ENCODE data around the gene POLRMT.

The POLRMT gene

DNA sequence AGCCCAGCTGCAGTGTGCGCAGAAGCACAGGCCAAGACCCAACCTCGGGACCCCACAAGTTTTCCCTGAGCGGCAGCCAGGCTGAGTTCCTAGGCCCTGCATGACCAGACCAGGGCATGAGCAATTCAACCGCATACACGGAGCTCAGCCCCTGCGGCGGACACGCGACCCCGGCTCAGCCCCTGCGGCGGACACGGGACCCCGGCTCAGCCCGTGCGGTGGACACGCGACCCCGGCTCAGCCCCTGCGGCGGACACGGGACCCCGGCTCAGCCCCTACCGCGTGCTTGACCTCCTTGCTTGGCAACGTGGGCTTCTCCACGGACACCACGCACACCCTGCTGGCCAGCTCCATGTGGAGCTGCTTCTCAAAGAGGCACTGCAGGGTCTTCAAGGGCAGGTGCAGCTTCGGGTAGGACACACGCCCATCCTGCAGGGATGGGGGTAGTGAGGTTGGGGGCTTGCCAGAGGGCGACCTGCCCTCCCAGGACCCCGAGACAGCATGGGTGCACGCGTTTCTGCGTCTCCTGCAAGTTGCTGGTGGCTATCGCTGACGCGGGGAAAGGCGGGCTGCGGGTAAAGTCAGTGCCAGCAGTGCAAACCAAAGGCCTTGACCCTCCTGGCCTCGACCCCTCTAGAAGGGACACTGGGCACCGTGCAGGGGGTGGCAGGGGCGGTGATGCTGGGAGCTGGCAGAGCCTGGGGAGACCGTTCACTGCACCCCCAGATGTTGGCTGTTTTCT is 10.0 kb downstream of the POLRMT start (continued):
- TF ChIP-seq ZNF549 (tag by site-specific recombination; IDR thresholded peaks at IDR 0.05) (no peak), ZNF48 (tag by site-specific recombination; IDR thresholded peaks at IDR 0.05) (no peak)

DNA sequence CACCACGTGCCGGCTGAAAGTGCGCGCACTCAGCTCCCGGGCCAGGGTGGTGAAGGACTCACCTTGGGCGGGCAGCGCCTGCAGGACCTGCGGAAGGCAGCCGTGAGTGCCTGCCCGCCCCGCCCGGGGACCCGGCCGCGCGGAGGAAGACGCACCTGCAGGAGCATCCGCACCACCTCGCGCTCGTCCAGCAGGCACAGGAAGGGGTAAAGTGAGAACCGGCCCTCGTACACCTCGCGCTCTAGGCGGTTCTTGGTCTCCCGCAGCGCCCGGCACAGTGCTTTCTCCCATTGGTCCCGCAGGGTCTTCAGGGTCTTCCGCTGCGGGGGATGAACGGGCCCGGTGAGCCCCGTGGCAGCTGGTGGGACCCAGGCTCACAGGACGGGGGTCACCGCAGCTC is 10.7 kb downstream of the POLRMT start:
- ChIA-PET POLR2A (interaction anchor here (1.3 kb wide), 1 partner anchor 10 kb away, joined by 6 read pairs; no protein-coding TSS in a partner anchor), CTCF (no interaction called here)
- Histone ChIP-seq H3K4me1 (ENCODE audit: control insufficient read depth, insufficient read depth, low read length) (no peaks in the 10 kb centered on the region), H3K27ac (ENCODE audit: extremely low read depth, low read depth, low read length) (no peak overlapping the region), H3K4me3 (ENCODE audit: low read depth, low read length) (no peak overlapping the region), H3K9me3 (ENCODE audit: control insufficient read depth, insufficient read depth, low read depth, low read length) (no peaks in the 10 kb centered on the region), H3K36me3 (ENCODE audit: control insufficient read depth in 2 of 2, insufficient read depth in 1 of 2, low read length in 2 of 2) (peaks cover 5 to 77% of the 10 kb centered on the region in 2 experiments; a peak in 2 of 3 replicates)
- TF ChIP-seq, protein P1, sequence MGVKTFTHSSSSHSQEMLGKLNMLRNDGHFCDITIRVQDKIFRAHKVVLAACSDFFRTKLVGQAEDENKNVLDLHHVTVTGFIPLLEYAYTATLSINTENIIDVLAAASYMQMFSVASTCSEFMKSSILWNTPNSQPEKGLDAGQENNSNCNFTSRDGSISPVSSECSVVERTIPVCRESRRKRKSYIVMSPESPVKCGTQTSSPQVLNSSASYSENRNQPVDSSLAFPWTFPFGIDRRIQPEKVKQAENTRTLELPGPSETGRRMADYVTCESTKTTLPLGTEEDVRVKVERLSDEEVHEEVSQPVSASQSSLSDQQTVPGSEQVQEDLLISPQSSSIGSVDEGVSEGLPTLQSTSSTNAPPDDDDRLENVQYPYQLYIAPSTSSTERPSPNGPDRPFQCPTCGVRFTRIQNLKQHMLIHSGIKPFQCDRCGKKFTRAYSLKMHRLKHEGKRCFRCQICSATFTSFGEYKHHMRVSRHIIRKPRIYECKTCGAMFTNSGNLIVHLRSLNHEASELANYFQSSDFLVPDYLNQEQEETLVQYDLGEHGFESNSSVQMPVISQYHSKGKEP (tag by site-specific recombination; IDR thresholded peaks at IDR 0.05) = no peak
- TF ChIP-seq ZNF10 (tag by site-specific recombination; IDR thresholded peaks at IDR 0.05) (no peak), ZSCAN30 (tag by site-specific recombination; IDR thresholded peaks at IDR 0.05) (no peak), ZNF174 (tag by site-specific recombination; IDR thresholded peaks at IDR 0.05) (no peak), ZNF664 (tag by site-specific recombination; IDR thresholded peaks at IDR 0.05) (no peak), ZNF830 (tag by site-specific recombination; IDR thresholded peaks at IDR 0.05; ENCODE audit: low read depth) (no peak), BCL11A (tag by site-specific recombination; IDR thresholded peaks at IDR 0.05; ENCODE audit: low read depth) (no peak), ZNF785 (tag by site-specific recombination; IDR thresholded peaks at IDR 0.05) (no peak), GLI4 (tag by site-specific recombination; IDR thresholded peaks at IDR 0.05) (no peak), ZNF585B (tag by site-specific recombination; IDR thresholded peaks at IDR 0.05) (no peak)
- TF ChIP-seq, protein P2, sequence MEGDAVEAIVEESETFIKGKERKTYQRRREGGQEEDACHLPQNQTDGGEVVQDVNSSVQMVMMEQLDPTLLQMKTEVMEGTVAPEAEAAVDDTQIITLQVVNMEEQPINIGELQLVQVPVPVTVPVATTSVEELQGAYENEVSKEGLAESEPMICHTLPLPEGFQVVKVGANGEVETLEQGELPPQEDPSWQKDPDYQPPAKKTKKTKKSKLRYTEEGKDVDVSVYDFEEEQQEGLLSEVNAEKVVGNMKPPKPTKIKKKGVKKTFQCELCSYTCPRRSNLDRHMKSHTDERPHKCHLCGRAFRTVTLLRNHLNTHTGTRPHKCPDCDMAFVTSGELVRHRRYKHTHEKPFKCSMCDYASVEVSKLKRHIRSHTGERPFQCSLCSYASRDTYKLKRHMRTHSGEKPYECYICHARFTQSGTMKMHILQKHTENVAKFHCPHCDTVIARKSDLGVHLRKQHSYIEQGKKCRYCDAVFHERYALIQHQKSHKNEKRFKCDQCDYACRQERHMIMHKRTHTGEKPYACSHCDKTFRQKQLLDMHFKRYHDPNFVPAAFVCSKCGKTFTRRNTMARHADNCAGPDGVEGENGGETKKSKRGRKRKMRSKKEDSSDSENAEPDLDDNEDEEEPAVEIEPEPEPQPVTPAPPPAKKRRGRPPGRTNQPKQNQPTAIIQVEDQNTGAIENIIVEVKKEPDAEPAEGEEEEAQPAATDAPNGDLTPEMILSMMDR (tag by site-specific recombination; IDR thresholded peaks at IDR 0.05) = no peak
- TF ChIP-seq, protein P3, sequence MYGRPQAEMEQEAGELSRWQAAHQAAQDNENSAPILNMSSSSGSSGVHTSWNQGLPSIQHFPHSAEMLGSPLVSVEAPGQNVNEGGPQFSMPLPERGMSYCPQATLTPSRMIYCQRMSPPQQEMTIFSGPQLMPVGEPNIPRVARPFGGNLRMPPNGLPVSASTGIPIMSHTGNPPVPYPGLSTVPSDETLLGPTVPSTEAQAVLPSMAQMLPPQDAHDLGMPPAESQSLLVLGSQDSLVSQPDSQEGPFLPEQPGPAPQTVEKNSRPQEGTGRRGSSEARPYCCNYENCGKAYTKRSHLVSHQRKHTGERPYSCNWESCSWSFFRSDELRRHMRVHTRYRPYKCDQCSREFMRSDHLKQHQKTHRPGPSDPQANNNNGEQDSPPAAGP (tag by site-specific recombination; IDR thresholded peaks at IDR 0.05) = no peak
- TF ChIP-seq, protein P4, sequence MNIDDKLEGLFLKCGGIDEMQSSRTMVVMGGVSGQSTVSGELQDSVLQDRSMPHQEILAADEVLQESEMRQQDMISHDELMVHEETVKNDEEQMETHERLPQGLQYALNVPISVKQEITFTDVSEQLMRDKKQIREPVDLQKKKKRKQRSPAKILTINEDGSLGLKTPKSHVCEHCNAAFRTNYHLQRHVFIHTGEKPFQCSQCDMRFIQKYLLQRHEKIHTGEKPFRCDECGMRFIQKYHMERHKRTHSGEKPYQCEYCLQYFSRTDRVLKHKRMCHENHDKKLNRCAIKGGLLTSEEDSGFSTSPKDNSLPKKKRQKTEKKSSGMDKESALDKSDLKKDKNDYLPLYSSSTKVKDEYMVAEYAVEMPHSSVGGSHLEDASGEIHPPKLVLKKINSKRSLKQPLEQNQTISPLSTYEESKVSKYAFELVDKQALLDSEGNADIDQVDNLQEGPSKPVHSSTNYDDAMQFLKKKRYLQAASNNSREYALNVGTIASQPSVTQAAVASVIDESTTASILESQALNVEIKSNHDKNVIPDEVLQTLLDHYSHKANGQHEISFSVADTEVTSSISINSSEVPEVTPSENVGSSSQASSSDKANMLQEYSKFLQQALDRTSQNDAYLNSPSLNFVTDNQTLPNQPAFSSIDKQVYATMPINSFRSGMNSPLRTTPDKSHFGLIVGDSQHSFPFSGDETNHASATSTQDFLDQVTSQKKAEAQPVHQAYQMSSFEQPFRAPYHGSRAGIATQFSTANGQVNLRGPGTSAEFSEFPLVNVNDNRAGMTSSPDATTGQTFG (tag by site-specific recombination; IDR thresholded peaks at IDR 0.05; ENCODE audit: borderline replicate concordance) = no peak

DNA sequence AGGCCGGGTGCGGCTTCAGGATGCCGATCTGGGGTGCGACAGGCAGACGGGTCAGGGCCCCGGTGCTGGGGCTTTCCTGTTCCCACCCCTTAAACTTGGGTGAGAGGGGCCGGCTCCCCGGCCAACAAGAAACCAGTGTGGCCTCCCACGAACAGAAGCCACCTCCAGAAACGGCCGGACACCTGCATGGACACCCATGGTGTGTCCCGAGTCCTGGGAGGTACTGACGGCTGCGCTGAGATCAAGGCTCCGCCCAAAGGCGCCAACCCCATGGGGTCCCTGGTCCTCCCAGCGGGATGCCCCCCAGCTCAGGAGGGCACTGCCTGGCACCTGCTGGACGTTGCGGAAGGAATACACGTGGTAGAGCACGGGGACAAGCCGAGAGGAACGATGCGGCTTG is 11.5 kb downstream of the POLRMT start:
- Histone ChIP-seq H3K36me3 (ENCODE audit: control insufficient read depth in 2 of 2, insufficient read depth in 1 of 2, low read length in 2 of 2) (peaks cover 5 to 80% of the 10 kb centered on the region in 2 experiments; a peak in 2 of 3 replicates), H3K27ac (ENCODE audit: extremely low read depth, low read depth, low read length) (no peak overlapping the region), H3K9me3 (ENCODE audit: control insufficient read depth, insufficient read depth, low read depth, low read length) (no peaks in the 10 kb centered on the region), H3K4me1 (ENCODE audit: control insufficient read depth, insufficient read depth, low read length) (no peaks in the 10 kb centered on the region), H3K4me3 (ENCODE audit: low read depth, low read length) (no peak overlapping the region)
- ChIA-PET POLR2A (no interaction called here), CTCF (no interaction called here)
- TF ChIP-seq ZNF843 (tag by site-specific recombination; IDR thresholded peaks at IDR 0.05) (no peak), ZNF157 (tag by site-specific recombination; IDR thresholded peaks at IDR 0.05) (no peak), ZNF548 (tag by site-specific recombination; IDR thresholded peaks at IDR 0.05) (no peak), ZSCAN23 (tag by site-specific recombination; IDR thresholded peaks at IDR 0.05) (no peak), ZNF600 (tag by site-specific recombination; IDR thresholded peaks at IDR 0.05) (no peak), ZNF626 (tag by site-specific recombination; IDR thresholded peaks at IDR 0.05) (no peak), ZNF48 (tag by site-specific recombination; IDR thresholded peaks at IDR 0.05) (no peak), OVOL3 (tag by site-specific recombination; IDR thresholded peaks at IDR 0.05) (no peak)
- TF ChIP-seq, protein P5, sequence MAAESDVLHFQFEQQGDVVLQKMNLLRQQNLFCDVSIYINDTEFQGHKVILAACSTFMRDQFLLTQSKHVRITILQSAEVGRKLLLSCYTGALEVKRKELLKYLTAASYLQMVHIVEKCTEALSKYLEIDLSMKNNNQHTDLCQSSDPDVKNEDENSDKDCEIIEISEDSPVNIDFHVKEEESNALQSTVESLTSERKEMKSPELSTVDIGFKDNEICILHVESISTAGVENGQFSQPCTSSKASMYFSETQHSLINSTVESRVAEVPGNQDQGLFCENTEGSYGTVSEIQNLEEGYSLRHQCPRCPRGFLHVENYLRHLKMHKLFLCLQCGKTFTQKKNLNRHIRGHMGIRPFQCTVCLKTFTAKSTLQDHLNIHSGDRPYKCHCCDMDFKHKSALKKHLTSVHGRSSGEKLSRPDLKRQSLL (tag by site-specific recombination; IDR thresholded peaks at IDR 0.05) = no peak
- TF ChIP-seq, protein P6, sequence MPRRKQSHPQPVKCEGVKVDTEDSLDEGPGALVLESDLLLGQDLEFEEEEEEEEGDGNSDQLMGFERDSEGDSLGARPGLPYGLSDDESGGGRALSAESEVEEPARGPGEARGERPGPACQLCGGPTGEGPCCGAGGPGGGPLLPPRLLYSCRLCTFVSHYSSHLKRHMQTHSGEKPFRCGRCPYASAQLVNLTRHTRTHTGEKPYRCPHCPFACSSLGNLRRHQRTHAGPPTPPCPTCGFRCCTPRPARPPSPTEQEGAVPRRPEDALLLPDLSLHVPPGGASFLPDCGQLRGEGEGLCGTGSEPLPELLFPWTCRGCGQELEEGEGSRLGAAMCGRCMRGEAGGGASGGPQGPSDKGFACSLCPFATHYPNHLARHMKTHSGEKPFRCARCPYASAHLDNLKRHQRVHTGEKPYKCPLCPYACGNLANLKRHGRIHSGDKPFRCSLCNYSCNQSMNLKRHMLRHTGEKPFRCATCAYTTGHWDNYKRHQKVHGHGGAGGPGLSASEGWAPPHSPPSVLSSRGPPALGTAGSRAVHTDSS (tag by site-specific recombination; IDR thresholded peaks at IDR 0.05) = no peak
